CD4-positive, alpha-beta T cell (primary cell): Measurements from ENCODE around the gene SENP6. TPM values are rescaled to one million over a fixed set of nuclear protein-coding genes. Genes with fewer than 3 reads are reported as not detected.
"Not testable (repeated sequence)": the region's sequence is repeated elsewhere in the genome, so short reads cannot be mapped to it uniquely, and the experiment has no call there.

Experiments used
- ATAC-seq: fragments of 200-7000 bp; cut with Tn5 transposase; one replicate; pipeline ENCODE4 v1.10.0; 2022; ENCODE audit warnings: mild to moderate bottlenecking; ENCODE audit not compliant: poor library complexity
- CTCF ChIA-PET: fragments of 350-600 bp; sonication (Branson Sonifier 250); formaldehyde crosslinking; loops from one replicate; lab custom pipeline; 2021; ENCODE audit warnings: antibody characterized with exemption, inconsistent platforms; lab: Charles Lee
- POLR2A ChIA-PET: fragments of 350-600 bp; sonication (Branson Sonifier 250); formaldehyde crosslinking; loops from one replicate; lab custom pipeline; 2021; ENCODE audit warnings: antibody characterized with exemption, inconsistent platforms; lab: Charles Lee
- DNase-seq, 14 experiments: peaks; one replicate each; pipeline ENCODE4 v3.0.0-alpha.2; 2013 to 2020; ENCODE audit warnings: mixed read lengths in 2 of 14
- H3K27ac ChIP-seq, 2 donors: one replicate each; pipeline versions ENCODE4 v1.5.1 to v1.7.0; 2013; ENCODE audit warnings: low read length in 2 of 2, low read depth in 1 of 2, mild to moderate bottlenecking in 1 of 2
- H3K27me3 ChIP-seq, 2 experiments: 1 replicate in 1 of 2; 2 replicates in 1 of 2; pipeline versions ENCODE4 v1.6.1 to v1.7.0; 2013; ENCODE audit warnings: low read length in 2 of 2, control low read depth in 1 of 2, mild to moderate bottlenecking in 1 of 2, moderate library complexity in 1 of 2; ENCODE audit not compliant: insufficient read depth in 2 of 2, control insufficient read depth in 1 of 2
- H3K36me3 ChIP-seq: one replicate; pipeline ENCODE4 v1.6.1; 2013; ENCODE audit warnings: low read length, control low read depth; ENCODE audit not compliant: insufficient read depth
- H3K4me1 ChIP-seq: one replicate; pipeline ENCODE4 v1.6.1; 2013; ENCODE audit warnings: low read length, control low read depth; ENCODE audit not compliant: insufficient read depth
- H3K4me3 ChIP-seq: one replicate; pipeline ENCODE4 v1.5.1; 2013; ENCODE audit warnings: mild to moderate bottlenecking, low read length, moderate library complexity
- H3K9me3 ChIP-seq, 2 experiments: 1 replicate in 1 of 2; 2 replicates in 1 of 2; pipeline versions ENCODE4 v1.6.1 to v1.7.0; 2013; ENCODE audit warnings: low read length in 2 of 2, mild to moderate bottlenecking in 2 of 2, control low read depth in 1 of 2, moderate library complexity in 1 of 2; ENCODE audit not compliant: control insufficient read depth in 1 of 2, insufficient read depth in 1 of 2
- H3K27ac Mint-ChIP-seq: one replicate; pipeline ENCODE4 v1.8.0; 2020; ENCODE audit warnings: mixed read lengths
- H3K27me3 Mint-ChIP-seq: one replicate; pipeline ENCODE4 v1.8.0; 2021; ENCODE audit warnings: mixed read lengths
- H3K36me3 Mint-ChIP-seq: one replicate; pipeline ENCODE4 v1.8.0; 2021; ENCODE audit warnings: low read depth, mixed read lengths
- H3K4me1 Mint-ChIP-seq: one replicate; pipeline ENCODE4 v1.8.0; 2021; ENCODE audit warnings: low read depth, mixed read lengths
- H3K4me3 Mint-ChIP-seq: one replicate; pipeline ENCODE4 v1.8.0; 2020; ENCODE audit warnings: mild to moderate bottlenecking, mixed read lengths
- H3K9me3 Mint-ChIP-seq: one replicate; pipeline ENCODE4 v1.8.0; 2020; ENCODE audit warnings: mixed read lengths
- intact Hi-C, 2 experiments: fragments of 100-400 bp; cut with DNase I in 1 of 2; cut with micrococcal nuclease in 1 of 2; formaldehyde crosslinking; loops; one replicate each; pipeline versions ENCODE4 v1.15.1 to v1.9.0; 2023 to 2025; cut with DNase I, micrococcal nuclease
- total RNA-seq, 174 experiments: library from RNA in 2 of 174; stranded (reverse) in 2 of 174; gene quantifications; one replicate each; pipeline ENCODE4 v1.2.3 and lab custom pipeline; 2021 to 2026
- TF ChIP-seq, protein P1 (sequence below): fragments of 200-600 bp; IDR thresholded peaks from one replicate; pipeline ENCODE4 v1.8.0; 2022; ENCODE audit warnings: antibody characterized with exemption, mild to moderate bottlenecking

Gene SENP6
- total RNA-seq, 2 experiments from 2014 or later, result 82.0 to 94.8 TPM

DNA sequence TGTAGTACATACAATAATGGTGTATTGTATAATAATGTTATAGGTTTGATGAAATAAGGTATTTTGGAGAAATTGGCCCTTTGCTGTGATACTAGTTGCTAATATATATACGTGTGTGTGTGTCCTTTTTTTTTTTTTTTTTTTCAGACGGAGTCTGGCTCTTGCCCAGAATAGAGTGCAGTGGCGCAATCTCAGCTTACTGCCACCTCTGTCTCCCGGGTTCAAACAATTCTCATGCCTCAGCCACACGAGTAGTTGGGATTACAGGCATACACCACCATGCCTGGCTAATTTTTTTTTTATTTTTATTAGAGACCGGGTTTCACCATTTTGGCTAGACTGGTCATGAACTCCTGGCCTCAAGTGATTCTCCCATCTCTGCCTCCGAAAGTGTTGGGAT lies 23.3 kb downstream of the SENP6 start:
- TF ChIP-seq, protein P1, sequence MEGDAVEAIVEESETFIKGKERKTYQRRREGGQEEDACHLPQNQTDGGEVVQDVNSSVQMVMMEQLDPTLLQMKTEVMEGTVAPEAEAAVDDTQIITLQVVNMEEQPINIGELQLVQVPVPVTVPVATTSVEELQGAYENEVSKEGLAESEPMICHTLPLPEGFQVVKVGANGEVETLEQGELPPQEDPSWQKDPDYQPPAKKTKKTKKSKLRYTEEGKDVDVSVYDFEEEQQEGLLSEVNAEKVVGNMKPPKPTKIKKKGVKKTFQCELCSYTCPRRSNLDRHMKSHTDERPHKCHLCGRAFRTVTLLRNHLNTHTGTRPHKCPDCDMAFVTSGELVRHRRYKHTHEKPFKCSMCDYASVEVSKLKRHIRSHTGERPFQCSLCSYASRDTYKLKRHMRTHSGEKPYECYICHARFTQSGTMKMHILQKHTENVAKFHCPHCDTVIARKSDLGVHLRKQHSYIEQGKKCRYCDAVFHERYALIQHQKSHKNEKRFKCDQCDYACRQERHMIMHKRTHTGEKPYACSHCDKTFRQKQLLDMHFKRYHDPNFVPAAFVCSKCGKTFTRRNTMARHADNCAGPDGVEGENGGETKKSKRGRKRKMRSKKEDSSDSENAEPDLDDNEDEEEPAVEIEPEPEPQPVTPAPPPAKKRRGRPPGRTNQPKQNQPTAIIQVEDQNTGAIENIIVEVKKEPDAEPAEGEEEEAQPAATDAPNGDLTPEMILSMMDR, result no peak
- Histone ChIP-seq H3K4me1 (peaks cover 6% of the 10 kb centered on the region), H3K36me3 (peaks cover 36% of the 10 kb centered on the region), H3K27ac (no peak overlapping the region), H3K9me3 (no peaks in the 10 kb centered on the region), H3K4me3 (no peak overlapping the region), H3K27me3 (no peaks in the 10 kb centered on the region)
- DNase-seq (no peak), ATAC-seq (no peak)
- H3K27me3 Mint-ChIP-seq, result no peaks in the 10 kb centered on the region
- H3K36me3 Mint-ChIP-seq, result peaks cover 57% of the 10 kb centered on the region
- intact Hi-C loops, result no loop called here
- ChIA-PET CTCF (no interaction called here), POLR2A (no interaction called here)
- H3K9me3 Mint-ChIP-seq, result no peaks in the 10 kb centered on the region
- no peak overlapping the region for H3K27ac Mint-ChIP-seq
- H3K4me3 Mint-ChIP-seq, result no peak overlapping the region
- peaks cover 28% of the 10 kb centered on the region for H3K4me1 Mint-ChIP-seq

DNA sequence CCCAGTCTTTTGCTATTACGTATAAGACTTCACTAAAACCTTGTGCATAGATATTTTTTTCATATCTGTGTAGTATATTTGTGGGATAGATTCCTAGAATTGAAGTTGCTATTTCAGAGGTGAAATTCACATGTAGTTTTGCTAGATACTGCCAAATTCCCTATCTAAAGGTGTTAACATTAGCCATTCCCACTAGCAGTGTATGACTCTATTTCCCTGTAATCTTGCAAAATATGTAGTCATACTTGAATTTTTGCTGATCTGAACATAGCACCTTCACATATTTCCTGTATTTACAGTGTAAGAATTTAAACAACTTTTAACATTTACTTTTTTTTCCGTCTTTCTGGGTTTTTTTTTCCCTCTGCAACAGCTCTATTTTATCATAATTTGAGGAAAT lies 24.9 kb downstream of the SENP6 start:
- ChIA-PET POLR2A (no interaction called here), CTCF (no interaction called here)
- H3K9me3 ChIP-seq, result no peaks in the 10 kb centered on the region
- H3K27me3 ChIP-seq, result no peaks in the 10 kb centered on the region
- Mint-ChIP-seq H3K36me3 (peaks cover 69% of the 10 kb centered on the region), H3K4me1 (peaks cover 14% of the 10 kb centered on the region), H3K27ac (no peak overlapping the region), H3K4me3 (no peak overlapping the region), H3K27me3 (no peaks in the 10 kb centered on the region), H3K9me3 (no peaks in the 10 kb centered on the region)
- H3K4me3 ChIP-seq, result no peak overlapping the region
- ATAC-seq (no peak), DNase-seq (no peak)
- H3K4me1 ChIP-seq, result no peaks in the 10 kb centered on the region
- H3K36me3 ChIP-seq, result peaks cover 42% of the 10 kb centered on the region
- no peak overlapping the region for H3K27ac ChIP-seq
- TF ChIP-seq, protein P1, result no peak
- intact Hi-C loops, result no loop called here

DNA sequence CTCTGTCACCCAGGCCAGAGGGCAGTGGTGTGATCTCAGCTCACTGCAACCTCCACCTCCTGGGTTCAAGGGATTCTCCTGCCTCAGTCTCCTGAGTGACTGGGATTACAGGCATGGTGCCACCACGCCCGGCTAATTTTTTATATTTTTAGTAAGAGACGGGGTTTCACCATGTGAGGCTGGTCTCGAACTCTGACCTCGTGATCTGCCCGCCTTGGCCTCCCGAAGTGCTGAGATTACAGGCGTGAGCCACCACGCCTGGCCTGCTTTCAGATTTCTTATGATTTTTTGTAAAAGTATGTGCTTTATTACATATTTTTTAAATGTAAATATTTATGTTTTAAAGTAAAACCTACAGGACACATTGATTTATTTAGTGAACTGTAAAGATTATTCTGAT lies 26.0 kb downstream of the SENP6 start:
- peaks cover 69% of the 10 kb centered on the region for H3K36me3 Mint-ChIP-seq

DNA sequence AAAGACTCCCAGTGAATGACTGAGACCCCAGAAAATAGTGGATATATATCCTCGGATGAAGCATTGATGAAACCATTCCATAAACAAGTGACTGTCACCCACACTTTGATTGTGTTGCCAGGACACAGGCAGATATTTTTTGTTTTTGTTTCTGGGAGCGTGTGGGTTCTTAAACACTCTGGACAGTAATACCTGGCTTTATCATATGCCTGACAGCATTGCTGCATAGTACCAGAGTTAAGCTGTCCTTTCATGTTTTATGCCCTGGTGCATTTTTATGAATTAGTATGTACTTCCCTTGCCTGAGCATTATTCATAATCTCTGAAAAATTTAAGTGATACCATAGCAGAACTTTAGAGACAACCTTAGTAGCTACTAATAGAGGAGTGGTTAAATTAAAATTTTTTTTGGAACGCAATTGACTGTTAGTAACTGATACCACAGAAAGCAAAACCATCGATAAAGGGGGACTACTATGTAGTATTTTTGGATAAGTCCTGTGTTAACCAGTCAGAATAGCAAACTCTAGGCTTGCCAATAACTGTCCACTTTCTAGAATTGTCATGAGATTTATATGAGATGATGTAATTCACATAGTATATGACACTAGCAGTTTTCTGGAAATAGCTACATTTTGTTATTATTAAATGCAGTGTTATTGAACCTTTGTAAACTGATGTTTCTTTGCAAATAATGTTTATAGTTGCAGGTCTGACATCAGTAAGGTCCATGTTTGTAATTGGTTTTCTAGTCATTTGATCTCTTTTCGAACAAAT lies 30.4 kb downstream of the SENP6 start:
- H3K4me3 ChIP-seq, result no peak overlapping the region
- H3K4me1 Mint-ChIP-seq, result peaks cover 28% of the 10 kb centered on the region
- ChIA-PET POLR2A (no interaction called here), CTCF (no interaction called here)
- peaks cover 77% of the 10 kb centered on the region for H3K36me3 Mint-ChIP-seq
- no peaks in the 10 kb centered on the region for H3K9me3 Mint-ChIP-seq
- H3K27ac Mint-ChIP-seq, result peak overlapping the region; percentile 47
- H3K36me3 ChIP-seq, result peaks cover 57% of the 10 kb centered on the region
- H3K9me3 ChIP-seq, result no peaks in the 10 kb centered on the region
- H3K27ac ChIP-seq, result no peak overlapping the region
- no peak overlapping the region for H3K4me3 Mint-ChIP-seq
- DNase-seq (no peak), ATAC-seq (no peak)
- H3K27me3 ChIP-seq, result no peaks in the 10 kb centered on the region
- TF ChIP-seq, protein P1, result no peak
- H3K27me3 Mint-ChIP-seq, result no peaks in the 10 kb centered on the region
- intact Hi-C loops, result no loop called here
- no peaks in the 10 kb centered on the region for H3K4me1 ChIP-seq

More for the DNA sequence above, 26.0 kb downstream of the SENP6 start:
- H3K4me1 Mint-ChIP-seq, result peaks cover 18% of the 10 kb centered on the region
- intact Hi-C loops, H3K27ac Mint-ChIP-seq, H3K9me3 Mint-ChIP-seq, ATAC-seq, POLR2A ChIA-PET, H3K9me3 ChIP-seq, H3K27ac ChIP-seq, H3K27me3 Mint-ChIP-seq, H3K4me3 ChIP-seq, DNase-seq, H3K27me3 ChIP-seq, H3K4me3 Mint-ChIP-seq, H3K4me1 ChIP-seq, CTCF ChIA-PET: not testable (repeated sequence)
- peaks cover 48% of the 10 kb centered on the region for H3K36me3 ChIP-seq
